H9 (cell line): ENCODE data around the gene APCDD1. TPM values are rescaled to one million over a fixed set of nuclear protein-coding genes. Genes with fewer than 3 reads are reported as not detected.

ENCODE experiments used
- DNase-seq: peaks from one replicate; pipeline ENCODE4 v3.0.0-alpha.2; 2017
- H2AFZ ChIP-seq: one replicate; pipeline ENCODE4 v1.6.1; 2013; ENCODE audit warnings: mild to moderate bottlenecking, low read length, control low read depth, moderate library complexity
- H2AK5ac ChIP-seq: 2 replicates; pipeline ENCODE4 v1.6.1; 2013; ENCODE audit warnings: low read length, control low read depth, mixed read lengths; ENCODE audit not compliant: insufficient read length
- H2BK120ac ChIP-seq: one replicate; pipeline ENCODE4 v1.6.1; 2013; ENCODE audit warnings: low read depth, mild to moderate bottlenecking, low read length, control low read depth, inconsistent platforms; ENCODE audit not compliant: poor library complexity, severe bottlenecking
- H2BK12ac ChIP-seq: 2 replicates; pipeline ENCODE4 v1.6.1; 2013; ENCODE audit warnings: low read length, control low read depth, mixed read lengths, low read depth; ENCODE audit not compliant: insufficient read length
- H2BK15ac ChIP-seq: 2 replicates; pipeline ENCODE4 v1.6.1; 2013; ENCODE audit warnings: low read depth, low read length, control low read depth
- H2BK20ac ChIP-seq: one replicate; pipeline ENCODE4 v1.6.1; 2013; ENCODE audit warnings: low read depth, mild to moderate bottlenecking, low read length, control low read depth, inconsistent platforms; ENCODE audit not compliant: poor library complexity, severe bottlenecking
- H2BK5ac ChIP-seq: 2 replicates; pipeline ENCODE4 v1.6.1; 2013; ENCODE audit warnings: low read length, control low read depth, mixed read lengths; ENCODE audit not compliant: insufficient read length
- H3K14ac ChIP-seq: 2 replicates; pipeline ENCODE4 v1.6.1; 2013; ENCODE audit warnings: low read length, control low read depth; ENCODE audit not compliant: insufficient read depth
- H3K18ac ChIP-seq: 2 replicates; pipeline ENCODE4 v1.6.1; 2013; ENCODE audit warnings: low read depth, mild to moderate bottlenecking, mixed read lengths, low read length, control low read depth; ENCODE audit not compliant: insufficient read length
- H3K23ac ChIP-seq: 2 replicates; pipeline ENCODE4 v1.6.1; 2013; ENCODE audit warnings: low read length, control low read depth, mixed read lengths, low read depth; ENCODE audit not compliant: insufficient read length
- H3K23me2 ChIP-seq: 2 replicates; pipeline ENCODE4 v1.6.1; 2013; ENCODE audit warnings: low read depth, mild to moderate bottlenecking, mixed read lengths, low read length, control low read depth; ENCODE audit not compliant: insufficient read length, poor library complexity, severe bottlenecking
- H3K27ac ChIP-seq: 2 replicates; pipeline ENCODE4 v1.5.1; 2013; ENCODE audit warnings: low read length, control low read depth, mixed read lengths, low read depth; ENCODE audit not compliant: insufficient read length
- H3K27me3 ChIP-seq: 2 replicates; pipeline ENCODE4 v1.6.1; 2013; ENCODE audit warnings: low read length, control low read depth, inconsistent platforms; ENCODE audit not compliant: insufficient read depth
- H3K4ac ChIP-seq: 2 replicates; pipeline ENCODE4 v1.6.1; 2013; ENCODE audit warnings: low read depth, mild to moderate bottlenecking, control low read depth, inconsistent platforms, low read length, moderate library complexity
- H3K4me1 ChIP-seq: 2 replicates; pipeline ENCODE4 v1.6.1; 2013; ENCODE audit warnings: low read length, control low read depth, inconsistent platforms; ENCODE audit not compliant: insufficient read depth
- H3K4me2 ChIP-seq: 2 replicates; pipeline ENCODE4 v1.6.1; 2013; ENCODE audit warnings: low read length, control low read depth, mixed read lengths; ENCODE audit not compliant: insufficient read length, insufficient read depth
- H3K56ac ChIP-seq: 2 replicates; pipeline ENCODE4 v1.6.1; 2013; ENCODE audit warnings: low read depth, mild to moderate bottlenecking, mixed read lengths, low read length, control low read depth; ENCODE audit not compliant: insufficient read length
- H3K79me1 ChIP-seq: 2 replicates; pipeline ENCODE4 v1.6.1; 2013; ENCODE audit warnings: low read depth, mild to moderate bottlenecking, moderate library complexity, low read length, control low read depth, inconsistent platforms; ENCODE audit not compliant: insufficient read depth, poor library complexity, severe bottlenecking
- H3K79me2 ChIP-seq: 2 replicates; pipeline ENCODE4 v1.6.1; 2013; ENCODE audit warnings: low read length, control low read depth, inconsistent platforms; ENCODE audit not compliant: insufficient read depth
- H3K9ac ChIP-seq: 2 replicates; pipeline ENCODE4 v1.6.1; 2013; ENCODE audit warnings: low read length, control low read depth, mixed read lengths; ENCODE audit not compliant: insufficient read length; ENCODE audit errors: extremely low read depth
- H3K9me3 ChIP-seq: one replicate; pipeline ENCODE4 v1.6.1; 2013; ENCODE audit warnings: low read depth, low read length, inconsistent platforms; ENCODE audit not compliant: control insufficient read depth
- H3T11ph ChIP-seq: one replicate; pipeline ENCODE4 v1.6.1; 2013; ENCODE audit warnings: mild to moderate bottlenecking, low read length, control low read depth, inconsistent platforms
- H4K20me1 ChIP-seq: one replicate; pipeline ENCODE4 v1.6.1; 2013; ENCODE audit not compliant: control insufficient read depth, insufficient read length, insufficient read depth
- H4K5ac ChIP-seq: 2 replicates; pipeline ENCODE4 v1.6.1; 2013; ENCODE audit warnings: low read depth, mild to moderate bottlenecking, mixed read lengths, low read length, control low read depth; ENCODE audit not compliant: insufficient read length
- H4K8ac ChIP-seq: replicated peaks from 2 replicates; pipeline ENCODE4 v1.6.1; 2013; ENCODE audit warnings: low read length, control low read depth, mixed read lengths, low read depth; ENCODE audit not compliant: insufficient read length
- H4K91ac ChIP-seq: 2 replicates; pipeline ENCODE4 v1.6.1; 2013; ENCODE audit warnings: low read depth, mild to moderate bottlenecking, moderate library complexity, mixed read lengths, low read length, control low read depth; ENCODE audit not compliant: insufficient read length
- H3K27ac Mint-ChIP-seq, 3 experiments: 2 replicates in 2 of 3; 3 replicates in 1 of 3; pipeline ENCODE4 v1.8.0; 2020 to 2021; ENCODE audit warnings: mixed read lengths in 3 of 3, mild to moderate bottlenecking in 1 of 3, moderate library complexity in 1 of 3
- H3K27me3 Mint-ChIP-seq: 2 replicates; pipeline ENCODE4 v1.8.0; 2021; ENCODE audit warnings: low read depth, mild to moderate bottlenecking, moderate library complexity, mixed read lengths
- H3K36me3 Mint-ChIP-seq, 3 experiments: 2 replicates in 2 of 3; 3 replicates in 1 of 3; pipeline ENCODE4 v1.8.0; 2020 to 2021; ENCODE audit warnings: low read depth in 3 of 3, mixed read lengths in 3 of 3; ENCODE audit not compliant: insufficient read depth in 1 of 3
- H3K4me1 Mint-ChIP-seq, 2 experiments: 2 replicates each; pipeline ENCODE4 v1.8.0; 2020; ENCODE audit warnings: mixed read lengths in 2 of 2
- H3K4me3 Mint-ChIP-seq, 2 experiments: 2 replicates in 1 of 2; 3 replicates in 1 of 2; pipeline ENCODE4 v1.8.0; 2020 to 2021; ENCODE audit warnings: mild to moderate bottlenecking in 2 of 2, mixed read lengths in 2 of 2, moderate library complexity in 1 of 2
- H3K9me3 Mint-ChIP-seq, 2 experiments: 2 replicates in 1 of 2; 3 replicates in 1 of 2; pipeline ENCODE4 v1.8.0; 2020; ENCODE audit warnings: mild to moderate bottlenecking in 2 of 2, mixed read lengths in 2 of 2, moderate library complexity in 1 of 2
- CTCF ChIP-seq: fragments of 200-600 bp; sonication (generic); conservative IDR thresholded peaks from 3 replicates; pipeline ENCODE4 v1.8.0; 2021; ENCODE audit warnings: antibody characterized with exemption, mild to moderate bottlenecking
- WGBS: extraction: QIAGEN DNeasy Blood & Tissue Kit; methylation state at CpG from one replicate; pipeline ENCODE4 v1.1.7; 2013; ENCODE audit warnings: missing lambda C conversion rate, low lambda C conversion rate, mixed read lengths; ENCODE audit not compliant: insufficient read length; ENCODE audit errors: extremely low coverage; 5-methylcytosine and 5-hydroxymethylcytosine counted together
- total RNA-seq: library from RNA; stranded (reverse); gene quantifications from 2 replicates; pipeline ENCODE4 v1.2.1, GENCODE V29; 2021

APCDD1 gene
- total RNA-seq, 1 experiment from 2014 or later = 1.8 TPM

DNA sequence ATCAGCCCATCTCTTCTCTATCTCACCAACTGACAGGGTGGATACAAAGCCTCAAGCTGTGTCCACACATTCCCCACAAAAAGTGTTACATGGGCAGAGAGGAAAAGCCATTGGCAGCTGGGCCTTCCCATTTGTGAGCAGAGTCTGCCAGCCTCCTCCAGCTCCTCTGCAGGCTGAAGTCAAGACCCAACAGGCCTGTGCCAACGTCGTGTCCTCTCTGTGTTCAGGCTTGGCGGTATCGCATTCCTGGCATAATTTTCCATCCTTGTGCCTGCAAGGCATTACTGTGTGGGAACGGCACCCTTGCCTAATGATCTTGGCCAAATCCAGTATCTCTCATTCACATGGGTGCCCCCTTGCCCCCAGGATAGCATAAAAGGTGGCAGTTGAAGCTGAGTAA is 41.5 kb upstream of the APCDD1 start:
- Histone ChIP-seq H3T11ph (no peak overlapping the region), H4K20me1 (no peaks in the 10 kb centered on the region), H2AK5ac (no peak overlapping the region), H3K56ac (no peak overlapping the region), H3K27ac (no peak overlapping the region), H3K79me1 (no peaks in the 10 kb centered on the region), H3K14ac (no peak overlapping the region), H2AFZ (no peak overlapping the region), H2BK5ac (no peak overlapping the region), H3K27me3 (no peaks in the 10 kb centered on the region), H4K8ac (no peak overlapping the region), H3K18ac (no peak overlapping the region), H3K9ac (no peak overlapping the region), H2BK120ac (no peak overlapping the region), H2BK15ac (no peak overlapping the region), H3K23ac (no peak overlapping the region), H4K91ac (no peak overlapping the region), H2BK12ac (no peak overlapping the region), H3K23me2 (no peaks in the 10 kb centered on the region), H3K4ac (no peak overlapping the region), H3K9me3 (no peaks in the 10 kb centered on the region), H3K79me2 (no peaks in the 10 kb centered on the region), H3K4me1 (no peaks in the 10 kb centered on the region; the same call in 1 of the 2 replicates), H2BK20ac (no peak overlapping the region), H4K5ac (no peak overlapping the region), H3K4me2 (no peak overlapping the region)
- no peak for DNase-seq
- no peaks in the 10 kb centered on the region for H3K9me3 Mint-ChIP-seq
- H3K4me1 Mint-ChIP-seq = peaks cover 8 to 13% of the 10 kb centered on the region in 2 experiments
- TF ChIP-seq CTCF = no peak
- H3K27ac Mint-ChIP-seq = no peak overlapping the region
- no peaks in the 10 kb centered on the region; the same call in 1 of the 2 replicates for H3K27me3 Mint-ChIP-seq
- no peak overlapping the region for H3K4me3 Mint-ChIP-seq
- no peaks in the 10 kb centered on the region for H3K36me3 Mint-ChIP-seq
- WGBS = no CpG with 5 or more reads among the region's 5 CpGs
